GM21526 (cell line): ENCODE data around the gene MSH3.

ENCODE experiments used
- ATAC-seq: cut with Tn5 transposase; IDR thresholded peaks from one replicate; pipeline ENCODE4 v1.9.1; 2021; ENCODE audit warnings: moderate library complexity; ENCODE audit not compliant: unreplicated experiment, low FRiP score

The MSH3 gene

GRCh38 chr5:80654391-80655230, at the start of gene MSH3, which contains the start of gene DHFR:
MSH3 (plus strand) TSS chr5:80654652; CDS start chr5:80654728, 76 bp downstream.
DHFR (minus strand) TSS chr5:80654983; CDS start chr5:80654489, 494 bp downstream.
- ATAC-seq, result peak; percentile 26

- ATAC-seq, result no peak
Measured at GRCh38 chr5:80607343-80607742, 47.1 kb upstream of the MSH3 start.

- ATAC-seq, result peak; percentile 88
Measured at GRCh38 chr5:80607832-80608231, 46.6 kb upstream of the MSH3 start.

GRCh38 chr5:80608731-80609130, 45.7 kb upstream of the MSH3 start:
- no peak for ATAC-seq

- no peak for ATAC-seq
Measured at GRCh38 chr5:80609692-80610091, 44.8 kb upstream of the MSH3 start.

- ATAC-seq, result no peak
Measured at GRCh38 chr5:80615266-80615914, 39.1 kb upstream of the MSH3 start.

GRCh38 chr5:80618438-80618837, 36.0 kb upstream of the MSH3 start:
- no peak for ATAC-seq

GRCh38 chr5:80619086-80619485, 35.4 kb upstream of the MSH3 start:
- ATAC-seq, result no peak

GRCh38 chr5:80620211-80620610, 34.2 kb upstream of the MSH3 start:
- no peak for ATAC-seq

- no peak for ATAC-seq
Measured at GRCh38 chr5:80622756-80623155, 31.7 kb upstream of the MSH3 start.

GRCh38 chr5:80623999-80624398, 30.5 kb upstream of the MSH3 start:
- no peak for ATAC-seq

GRCh38 chr5:80625230-80625629, 29.2 kb upstream of the MSH3 start:
- ATAC-seq, result no peak

- no peak for ATAC-seq
Measured at GRCh38 chr5:80629281-80629680, 25.2 kb upstream of the MSH3 start.

- no peak for ATAC-seq
Measured at GRCh38 chr5:80631278-80632259, 22.9 kb upstream of the MSH3 start.

- no peak for ATAC-seq
Measured at GRCh38 chr5:80632700-80633099, 21.8 kb upstream of the MSH3 start.

GRCh38 chr5:80634193-80634592, 20.3 kb upstream of the MSH3 start:
- no peak for ATAC-seq

GRCh38 chr5:80641353-80641752, 13.1 kb upstream of the MSH3 start:
- ATAC-seq, result no peak

GRCh38 chr5:80644900-80645299, 9.6 kb upstream of the MSH3 start:
- ATAC-seq, result no peak

- ATAC-seq, result no peak
Measured at GRCh38 chr5:80646926-80647325, 7.5 kb upstream of the MSH3 start.

- no peak for ATAC-seq
Measured at GRCh38 chr5:80653502-80653901, 950 bp upstream of the MSH3 start.

GRCh38 chr5:80654054-80654390, 430 bp upstream of the MSH3 start:
- no peak for ATAC-seq
